DND-41 (cell line): ENCODE data around the gene DAGLA.

ENCODE experiments used
- ATAC-seq: fragments of 200-7000 bp; cut with Tn5 transposase; 3 replicates; pipeline ENCODE4 v1.9.1; 2021; ENCODE audit warnings: low read depth; ENCODE audit not compliant: insufficient read depth
- DNase-seq: peaks from one replicate; pipeline ENCODE4 v3.0.0-alpha.2; 2020
- H2AFZ ChIP-seq: 2 replicates; pipeline ENCODE4 v1.6.0; 2012; ENCODE audit warnings: low read depth, low read length
- H3K27ac ChIP-seq: 2 replicates; pipeline ENCODE4 v1.5.1; 2012; ENCODE audit warnings: low read length, inconsistent platforms
- H3K27me3 ChIP-seq: fragments of 200-600 bp; sonication (generic); 2 replicates; pipeline ENCODE4 v1.6.0; 2012; ENCODE audit warnings: low read length, mild to moderate bottlenecking, inconsistent platforms; ENCODE audit not compliant: insufficient read depth, poor library complexity
- H3K36me3 ChIP-seq: 2 replicates; pipeline ENCODE4 v1.5.1; 2012; ENCODE audit warnings: low read length, inconsistent platforms; ENCODE audit not compliant: insufficient read depth
- H3K4me1 ChIP-seq: 2 replicates; pipeline ENCODE4 v1.5.1; 2012; ENCODE audit warnings: mild to moderate bottlenecking, low read length; ENCODE audit not compliant: insufficient read depth
- H3K4me2 ChIP-seq: 2 replicates; pipeline ENCODE4 v1.6.0; 2012; ENCODE audit warnings: mild to moderate bottlenecking, moderate library complexity, low read length, inconsistent platforms; ENCODE audit not compliant: insufficient read depth
- H3K4me3 ChIP-seq, 2 experiments: fragments of 200-600 bp in 1 of 2; shearing (Covaris generic) in 1 of 2; 2 replicates each; pipeline ENCODE4 v1.5.1; 2012 to 2016; ENCODE audit warnings: inconsistent platforms in 2 of 2, low read length in 2 of 2, mild to moderate bottlenecking in 2 of 2, low read depth in 1 of 2, moderate library complexity in 1 of 2
- H3K79me2 ChIP-seq: 2 replicates; pipeline ENCODE4 v1.6.0; 2012; ENCODE audit warnings: low read length, inconsistent platforms; ENCODE audit not compliant: insufficient read depth
- H3K9ac ChIP-seq: 2 replicates; pipeline ENCODE4 v1.6.0; 2012; ENCODE audit warnings: low read depth, mild to moderate bottlenecking, inconsistent platforms, low read length, moderate library complexity
- H3K9me3 ChIP-seq: 2 replicates; pipeline ENCODE4 v1.5.1; 2012; ENCODE audit warnings: low read length, moderate library complexity, mild to moderate bottlenecking, inconsistent platforms; ENCODE audit not compliant: insufficient read depth, severe bottlenecking
- H4K20me1 ChIP-seq: 2 replicates; pipeline ENCODE4 v1.6.0; 2012; ENCODE audit warnings: low read length; ENCODE audit not compliant: insufficient read depth
- CTCF ChIP-seq: IDR thresholded peaks from 2 replicates; pipeline ENCODE4 v1.5.1; 2012; ENCODE audit warnings: borderline replicate concordance, low read length, moderate library complexity, mild to moderate bottlenecking; ENCODE audit not compliant: poor library complexity, severe bottlenecking; ENCODE audit errors: extremely low read depth
- EZH2 ChIP-seq: IDR thresholded peaks from 3 replicates; pipeline ENCODE4 v1.6.1; 2012; ENCODE audit warnings: borderline replicate concordance, low read depth, mild to moderate bottlenecking, moderate library complexity, low read length, inconsistent platforms; ENCODE audit not compliant: severe bottlenecking

Gene DAGLA

GRCh38 chr11:61747967-61748285, 67.7 kb downstream of the DAGLA start:
- DNase-seq, result no peak
- Histone ChIP-seq H3K79me2 (no peaks in the 10 kb centered on the region), H3K4me2 (no peak overlapping the region), H4K20me1 (peaks cover 4% of the 10 kb centered on the region), H3K27me3 (no peaks in the 10 kb centered on the region), H3K4me1 (no peaks in the 10 kb centered on the region), H3K9ac (no peak overlapping the region), H3K27ac (no peak overlapping the region), H3K9me3 (no peaks in the 10 kb centered on the region), H3K36me3 (no peaks in the 10 kb centered on the region), H2AFZ (no peak overlapping the region), H3K4me3 (no peak overlapping the region)
- TF ChIP-seq CTCF, result no peak
- TF ChIP-seq EZH2, result no peak
- ATAC-seq, result peak; percentile 30; the same call in 1 of the 3 replicates

- peaks cover 4% of the 10 kb centered on the region for H4K20me1 ChIP-seq
- DNase-seq, result no peak
- no peaks in the 10 kb centered on the region for H3K9me3 ChIP-seq
- no peaks in the 10 kb centered on the region for H3K4me1 ChIP-seq
- TF ChIP-seq EZH2, result no peak
- H3K27me3 ChIP-seq, result no peaks in the 10 kb centered on the region
- H3K79me2 ChIP-seq, result no peaks in the 10 kb centered on the region
- no peak overlapping the region for H3K4me2 ChIP-seq
- ATAC-seq, result no peak
- H3K27ac ChIP-seq, result no peak overlapping the region
- H3K4me3 ChIP-seq, result no peak overlapping the region
- H3K36me3 ChIP-seq, result no peaks in the 10 kb centered on the region
- no peak overlapping the region for H3K9ac ChIP-seq
- no peak overlapping the region for H2AFZ ChIP-seq
These were observed 69.5 kb downstream of the DAGLA start for GRCh38 chr11:61749591-61750217.

- H3K27ac ChIP-seq, result no peak overlapping the region
- H3K9ac ChIP-seq, result no peak overlapping the region
- no peak overlapping the region for H2AFZ ChIP-seq
- H3K4me1 ChIP-seq, result no peaks in the 10 kb centered on the region
- H3K27me3 ChIP-seq, result no peaks in the 10 kb centered on the region
- H3K9me3 ChIP-seq, result no peaks in the 10 kb centered on the region
- H3K4me3 ChIP-seq, result no peak overlapping the region
- ATAC-seq, result no peak
- H4K20me1 ChIP-seq, result peaks cover 4% of the 10 kb centered on the region
- DNase-seq, result no peak
- no peaks in the 10 kb centered on the region for H3K36me3 ChIP-seq
- H3K4me2 ChIP-seq, result no peak overlapping the region
- H3K79me2 ChIP-seq, result no peaks in the 10 kb centered on the region
- TF ChIP-seq EZH2, result no peak
- TF ChIP-seq CTCF, result no peak
These were observed 70.6 kb downstream of the DAGLA start for GRCh38 chr11:61750631-61751273.

- Histone ChIP-seq H3K27ac (no peak overlapping the region), H3K36me3 (no peaks in the 10 kb centered on the region), H4K20me1 (peaks cover 4% of the 10 kb centered on the region), H3K27me3 (no peaks in the 10 kb centered on the region), H3K9ac (no peak overlapping the region), H3K4me1 (no peaks in the 10 kb centered on the region), H3K4me3 (no peak overlapping the region), H3K4me2 (no peak overlapping the region), H3K9me3 (no peaks in the 10 kb centered on the region), H3K79me2 (no peaks in the 10 kb centered on the region), H2AFZ (no peak overlapping the region)
- ATAC-seq, result no peak
- TF ChIP-seq CTCF (no peak), EZH2 (no peak)
- no peak for DNase-seq
These were observed 71.2 kb downstream of the DAGLA start for GRCh38 chr11:61751384-61751783.
